Stimulated activated CD4-positive, alpha-beta T cell treated with anti-CD3 and anti-CD28 coated beads, Interleukin-1b, Interleukin-23, amount 100 ng/mL, for 48 hours (primary cell): ENCODE measurements around the gene PHLDB1.

Experiments used
- DNase-seq: peaks from one replicate; pipeline ENCODE4 v3.0.0-alpha.2; 2020

PHLDB1 gene

DNA sequence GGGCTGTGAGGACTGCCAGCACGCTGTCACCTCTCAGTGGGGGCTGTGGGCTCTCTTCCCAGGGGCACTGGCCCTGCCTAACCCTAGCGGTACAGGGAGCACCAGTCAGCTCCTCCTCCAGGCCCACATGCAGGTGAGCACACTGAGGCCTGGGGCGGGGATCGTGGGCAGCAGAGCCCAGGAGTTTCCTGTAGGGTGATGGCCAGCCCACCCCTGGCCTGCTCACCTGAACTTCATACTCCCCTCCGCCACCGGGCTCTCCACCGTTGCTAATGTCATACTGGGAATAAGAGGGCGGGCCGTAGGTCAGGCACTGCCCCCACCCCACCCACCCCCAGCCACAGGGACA lies 82.1 kb downstream of the PHLDB1 start:
- no peak for DNase-seq

DNA sequence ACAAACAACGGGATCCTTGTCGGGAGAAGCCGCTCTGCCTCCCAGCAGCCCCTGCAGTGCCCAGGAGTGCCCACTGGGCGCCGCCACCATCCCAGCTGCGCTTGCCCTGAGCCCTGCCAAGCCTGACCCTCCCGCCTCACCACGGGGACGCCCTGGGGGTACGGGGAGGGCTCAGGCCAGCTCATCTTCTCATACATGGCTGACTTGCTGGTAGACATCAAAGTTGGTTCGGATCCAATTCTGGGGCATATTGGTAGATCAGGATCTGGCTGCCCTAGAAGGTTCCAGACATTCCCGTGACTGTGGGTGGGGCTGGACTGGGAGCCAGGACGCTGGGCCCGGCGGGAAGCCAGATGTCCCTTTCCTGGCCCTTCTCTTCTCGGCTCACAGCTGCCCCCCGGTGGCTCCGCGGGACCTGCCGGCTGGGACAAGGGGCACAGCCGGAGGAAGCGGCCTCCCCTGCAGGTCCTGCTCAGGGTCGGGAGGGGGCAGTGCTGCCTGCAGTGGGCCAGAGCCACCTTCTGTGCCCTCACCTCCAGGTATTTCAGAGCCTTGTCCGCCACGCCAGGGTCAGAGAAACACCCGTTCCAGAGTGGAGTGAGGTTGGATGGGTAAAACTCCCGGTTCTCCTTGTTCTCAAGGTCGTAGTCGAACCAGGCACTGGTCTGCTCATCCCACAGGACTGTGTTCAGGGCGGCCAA lies 82.6 kb downstream of the PHLDB1 start:
- peak; percentile 87 for DNase-seq

DNA sequence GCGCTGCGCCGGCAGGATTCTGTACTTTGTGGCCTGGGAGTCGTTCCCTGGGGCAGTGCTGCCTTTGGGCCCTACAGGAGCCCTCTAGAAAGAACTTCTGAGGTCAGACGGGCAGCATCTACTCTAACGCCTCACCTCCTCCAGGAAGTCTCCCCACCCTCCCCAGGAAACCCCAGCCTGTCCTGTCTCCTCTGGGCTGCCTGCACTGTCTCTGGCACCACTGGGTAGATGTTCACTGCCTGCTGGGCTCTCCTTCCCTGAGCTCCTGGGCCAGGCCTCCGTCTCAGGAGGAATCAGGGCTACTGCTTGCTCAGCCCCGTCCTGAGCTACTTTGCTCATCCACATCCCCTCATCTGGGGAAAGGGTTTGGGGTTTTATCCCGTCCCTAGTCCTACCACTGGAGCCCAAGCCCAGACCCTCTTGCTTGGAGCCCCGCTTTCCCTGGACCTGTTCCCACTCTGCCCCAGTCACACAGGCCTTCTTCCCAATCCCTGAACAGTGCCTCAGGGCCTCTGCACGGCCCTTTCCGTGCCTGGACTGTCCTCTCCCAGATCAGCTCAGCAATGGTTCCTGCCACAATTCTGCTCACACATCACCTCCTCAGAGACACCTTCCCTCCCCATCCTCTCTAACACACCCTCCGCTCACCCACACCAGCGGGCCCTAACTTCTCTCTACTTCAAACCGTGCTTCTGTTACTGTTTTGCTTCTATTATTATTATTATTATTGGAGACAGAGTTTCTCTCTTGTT lies 83.3 kb downstream of the PHLDB1 start:
- DNase-seq: no peak

DNA sequence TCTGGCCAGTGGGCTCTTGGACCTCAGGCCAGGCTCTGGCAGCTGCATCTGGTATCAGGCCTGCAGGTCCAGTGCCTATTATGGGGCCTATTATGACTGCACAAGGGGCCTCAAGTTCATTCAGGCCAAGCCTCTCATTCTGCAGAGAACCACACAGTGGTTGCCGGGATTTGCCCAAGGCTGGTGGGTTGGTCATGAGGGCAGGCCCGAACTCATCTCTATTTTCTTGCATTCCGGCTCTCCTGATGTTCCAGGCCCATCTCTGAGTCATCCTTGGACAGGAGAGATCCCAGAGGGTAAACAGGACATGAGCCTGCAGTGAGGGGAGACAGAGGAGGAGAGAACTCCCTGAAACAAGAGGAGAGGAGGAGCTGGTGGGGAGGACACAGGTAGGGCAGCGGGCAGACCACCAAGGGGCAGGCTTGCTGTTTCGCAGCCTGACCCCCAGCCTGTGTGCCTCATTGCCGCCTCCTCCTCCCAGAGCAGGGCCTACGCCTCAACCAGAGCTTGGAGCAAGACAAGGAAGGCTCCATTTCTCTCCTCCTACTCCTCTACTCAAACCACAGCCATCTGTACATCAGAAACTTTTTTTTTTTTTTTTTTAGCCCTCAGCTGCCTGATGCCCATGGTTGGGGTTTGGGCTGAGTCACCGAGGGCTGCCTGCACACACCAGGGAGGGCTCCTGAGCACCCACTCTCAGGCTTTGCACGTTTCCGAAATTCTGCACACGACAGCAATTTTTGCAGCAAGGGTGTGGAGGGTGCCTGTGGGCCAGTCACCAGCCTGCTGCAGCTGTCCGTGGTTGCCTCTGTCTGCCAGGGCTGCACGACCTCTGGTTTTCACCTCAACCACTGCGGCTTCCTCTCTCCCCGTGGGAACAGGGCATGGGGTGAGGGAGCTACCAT lies 84.8 kb downstream of the PHLDB1 start:
- DNase-seq: peak; percentile 65

DNA sequence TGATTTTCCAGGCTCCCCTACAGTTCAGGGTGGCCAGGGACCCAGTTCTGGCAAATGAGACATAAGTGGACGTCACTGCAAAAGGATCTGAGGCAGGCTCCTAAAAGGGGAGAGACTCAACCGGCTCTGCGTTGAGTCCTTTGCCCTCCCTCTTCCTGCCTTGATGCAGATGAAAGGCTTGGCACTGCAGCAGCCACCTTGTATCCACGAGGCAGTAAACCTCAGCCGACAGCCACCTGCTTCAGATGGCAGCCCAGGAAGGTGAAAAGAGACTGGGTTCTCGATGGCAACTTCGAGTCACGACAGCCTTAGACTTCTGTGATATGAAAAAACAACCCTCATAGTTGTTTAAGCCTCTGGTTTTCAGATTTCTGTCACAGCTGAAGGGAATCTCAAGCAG lies 86.8 kb downstream of the PHLDB1 start:
- no peak for DNase-seq

DNA sequence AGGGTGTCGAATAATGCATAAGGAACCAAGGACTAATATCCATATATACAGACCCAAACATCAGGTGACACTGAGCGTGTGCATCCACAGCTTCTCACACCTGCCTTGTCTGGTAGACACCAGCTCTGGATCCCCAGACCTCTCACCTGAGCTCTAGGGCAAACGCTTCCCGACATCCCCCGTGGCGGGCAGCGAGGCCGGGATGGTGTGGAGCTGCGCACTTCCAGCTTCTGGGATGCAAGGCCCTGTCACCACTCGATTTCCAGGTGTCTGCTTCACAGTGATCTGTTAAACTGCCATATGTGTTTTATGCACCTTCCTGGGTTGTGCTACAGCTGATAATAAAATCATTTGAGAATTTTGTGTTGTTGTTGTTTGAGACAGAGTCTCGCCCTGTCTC lies 87.4 kb downstream of the PHLDB1 start:
- no peak for DNase-seq

DNA sequence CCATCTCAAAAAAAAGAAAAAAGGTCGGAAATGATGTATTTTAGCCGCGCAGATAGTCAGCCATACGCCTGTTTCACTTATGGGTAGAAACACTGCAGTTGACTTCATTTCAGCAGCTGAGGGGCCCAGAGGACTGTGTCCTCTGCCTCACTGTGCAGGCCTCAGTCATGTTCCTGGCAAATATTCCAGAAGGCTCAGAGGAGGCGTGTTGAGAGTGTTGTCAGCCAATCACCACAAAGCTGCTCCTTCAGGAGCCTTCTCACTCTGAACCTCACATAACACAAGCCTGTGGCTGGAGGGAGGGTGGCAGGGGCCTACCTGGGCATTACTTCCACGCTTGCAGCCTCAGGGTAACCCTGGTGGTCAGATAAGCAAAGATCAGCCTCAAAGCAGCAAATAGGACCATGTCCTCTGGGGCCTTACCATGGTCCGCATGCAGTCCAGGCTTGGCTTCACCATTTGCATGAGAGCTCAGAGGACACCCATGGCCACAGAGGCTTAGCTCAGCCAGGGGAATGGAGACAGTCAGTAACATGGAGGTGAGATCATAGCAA lies 89.3 kb downstream of the PHLDB1 start:
- DNase-seq: no peak

DNA sequence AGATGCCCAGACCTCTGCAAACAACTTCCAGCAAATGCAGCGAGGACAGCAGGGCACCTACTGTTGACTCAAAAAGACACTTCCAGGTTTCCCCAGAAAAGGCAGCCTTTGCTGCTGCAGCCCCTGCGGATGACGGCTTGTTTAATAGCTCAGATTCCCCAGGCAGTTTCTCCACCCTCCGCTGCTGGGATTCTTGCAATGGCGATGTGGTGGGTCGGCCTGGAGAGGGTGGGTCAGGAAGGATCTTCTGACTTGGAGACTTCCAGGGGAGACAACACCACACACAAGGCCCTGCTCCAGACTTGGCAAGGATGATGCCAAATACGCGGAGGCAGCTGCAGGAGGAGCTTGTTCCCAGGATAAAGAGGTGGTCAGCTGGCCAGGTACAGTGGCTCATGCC lies 89.9 kb downstream of the PHLDB1 start:
- no peak for DNase-seq

DNA sequence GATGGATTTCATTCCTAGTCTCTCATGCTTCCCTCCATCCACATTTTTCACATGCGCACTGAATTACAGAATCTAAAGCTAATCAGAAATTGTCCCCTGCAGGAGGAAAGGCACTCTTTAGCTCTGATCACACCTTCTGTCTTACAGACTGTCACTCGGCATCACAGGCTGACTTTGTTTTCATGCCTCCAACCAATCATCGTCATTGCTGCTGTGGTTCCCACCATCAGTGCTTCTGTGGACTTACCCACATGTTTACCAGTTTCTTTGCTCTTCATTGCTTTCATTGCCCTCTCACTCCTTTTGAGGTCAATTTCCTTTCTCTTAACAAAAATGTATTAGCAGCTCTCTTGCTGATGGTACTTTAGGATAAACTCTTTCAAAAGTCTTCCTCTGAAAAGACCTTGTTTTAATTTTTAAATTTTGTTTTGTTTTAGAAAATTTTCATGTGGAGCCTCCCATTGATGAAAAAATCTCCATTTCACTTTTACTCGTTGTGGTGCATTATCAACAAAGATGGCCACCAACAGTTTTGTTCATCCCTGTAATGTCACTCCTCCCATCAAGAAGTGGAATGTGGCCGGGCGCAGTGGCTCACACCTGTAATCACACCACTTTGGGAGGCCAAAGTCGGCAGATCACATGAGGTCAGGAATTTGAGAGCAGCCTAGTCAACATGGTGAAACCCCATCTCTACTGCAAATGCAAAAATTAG lies 92.2 kb downstream of the PHLDB1 start:
- peak; percentile 28 for DNase-seq

DNA sequence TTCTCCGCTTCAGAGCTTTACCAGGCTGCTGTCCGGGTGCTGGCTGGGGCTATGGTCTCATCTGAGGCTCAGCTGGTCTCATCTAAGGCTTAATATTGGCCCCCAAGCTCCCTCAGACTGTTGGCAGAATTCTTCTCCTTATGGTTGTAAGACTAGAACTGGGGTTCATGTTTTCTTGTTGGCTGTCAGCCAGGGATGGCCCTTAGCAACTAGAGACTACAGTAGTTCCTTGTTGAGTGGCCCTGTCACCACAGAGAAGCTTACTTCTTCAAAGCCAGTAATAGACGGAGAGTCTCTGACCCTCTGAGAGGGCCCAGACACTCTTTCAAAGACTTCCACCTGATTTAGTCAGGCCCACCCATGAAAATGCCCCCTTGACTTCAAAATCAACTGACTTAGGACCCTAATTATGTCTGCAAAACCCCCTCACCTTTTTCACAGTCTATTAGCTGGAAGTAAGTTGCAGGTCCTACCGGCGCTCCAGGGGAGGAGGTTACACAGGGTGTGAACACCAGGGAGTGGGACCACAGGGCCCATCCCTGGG lies 96.2 kb downstream of the PHLDB1 start:
- DNase-seq: no peak

DNA sequence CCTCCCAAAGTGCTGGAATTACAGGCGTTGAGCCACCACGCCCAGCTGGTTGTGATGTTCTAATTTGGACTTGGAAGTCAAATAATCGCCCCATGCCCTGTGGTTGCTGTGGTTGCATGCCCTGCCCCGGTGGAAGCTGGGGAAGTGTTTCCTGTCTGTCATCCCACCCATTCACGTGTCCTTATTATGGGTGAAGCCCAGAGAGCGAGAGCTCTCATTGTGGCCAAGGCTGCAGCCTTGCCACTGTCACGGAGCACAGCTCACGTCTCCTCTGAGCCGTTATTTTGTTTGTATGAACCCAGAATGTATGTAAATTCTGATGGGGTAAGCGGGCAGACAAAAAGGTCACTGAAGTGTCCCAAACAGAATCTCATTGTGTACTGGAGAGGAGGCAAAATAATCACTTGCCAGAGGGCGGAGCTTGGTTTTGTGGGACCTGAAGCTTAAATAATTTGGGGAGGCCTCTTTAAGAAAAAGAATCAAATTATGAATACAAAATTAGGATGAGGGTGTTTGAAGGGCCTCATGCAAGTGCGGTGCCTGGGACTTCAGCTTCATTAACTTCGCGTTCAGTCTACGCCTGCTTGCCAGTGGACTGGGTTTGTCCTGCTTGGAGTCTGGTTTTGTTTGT lies 97.8 kb downstream of the PHLDB1 start:
- DNase-seq: peak; percentile 22

DNA sequence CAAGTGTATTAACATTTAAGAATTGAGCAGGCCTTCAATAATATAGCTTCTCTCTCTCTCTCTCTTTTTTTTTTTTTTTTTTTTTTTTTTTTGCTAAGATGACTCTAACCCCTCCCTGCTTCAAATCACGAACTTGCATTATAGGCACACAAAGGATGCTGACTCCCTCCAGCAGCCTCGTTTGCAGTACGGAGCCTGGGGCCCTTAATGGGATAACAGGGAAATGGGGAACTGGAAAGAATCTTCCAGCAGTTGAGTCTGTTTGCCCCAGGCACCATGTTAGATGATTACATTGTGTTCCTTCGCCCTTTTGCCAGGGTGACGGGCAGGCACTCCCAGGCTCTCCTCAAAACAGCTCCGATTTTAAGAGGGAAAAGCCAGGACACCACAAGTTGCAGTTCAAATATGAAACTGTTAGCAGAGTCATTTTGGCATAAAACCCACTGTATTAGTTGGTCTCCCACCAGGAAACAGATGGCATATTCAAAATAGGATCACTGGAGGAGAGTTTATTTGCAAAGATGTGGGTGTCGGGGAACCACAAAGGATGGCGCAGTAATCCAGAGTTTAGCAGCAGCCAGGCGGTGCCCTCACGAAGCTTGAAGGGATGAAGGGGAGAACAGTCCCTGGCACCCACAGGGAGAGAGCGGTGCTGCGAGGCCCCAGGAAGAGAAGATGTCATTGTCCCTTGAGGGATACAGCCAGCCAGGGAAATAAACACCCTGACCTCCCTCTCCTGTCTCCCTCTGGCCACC lies 98.6 kb downstream of the PHLDB1 start:
- no peak for DNase-seq

DNA sequence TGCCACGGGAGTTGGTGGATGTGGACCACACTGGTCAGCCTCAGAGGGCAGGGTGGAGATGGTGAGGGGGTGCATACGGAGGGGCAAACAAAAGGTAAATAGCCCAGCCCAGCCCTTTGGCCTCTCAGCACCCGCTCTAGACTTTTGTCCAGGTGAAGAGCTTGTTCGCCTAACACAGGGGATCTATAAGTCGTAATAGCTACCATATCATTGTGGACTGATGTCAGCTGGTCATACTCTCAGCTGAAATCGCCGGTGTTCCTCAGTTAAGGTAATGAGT lies 99.1 kb downstream of the PHLDB1 start:
- no peak for DNase-seq
